ENCODE measurements around the gene DNAAF1. TPM values are rescaled to one million over a fixed set of nuclear protein-coding genes. Genes with fewer than 3 reads are reported as not detected.
A peak's percentile ranks its signal among the peaks of the same experiment; 100 is the strongest.

Gene DNAAF1
- total RNA-seq (2014; rRNA removed; shearing (Covaris generic); ENCODE audit: low replicate concordance), result not detected in 2 replicates

DNA sequence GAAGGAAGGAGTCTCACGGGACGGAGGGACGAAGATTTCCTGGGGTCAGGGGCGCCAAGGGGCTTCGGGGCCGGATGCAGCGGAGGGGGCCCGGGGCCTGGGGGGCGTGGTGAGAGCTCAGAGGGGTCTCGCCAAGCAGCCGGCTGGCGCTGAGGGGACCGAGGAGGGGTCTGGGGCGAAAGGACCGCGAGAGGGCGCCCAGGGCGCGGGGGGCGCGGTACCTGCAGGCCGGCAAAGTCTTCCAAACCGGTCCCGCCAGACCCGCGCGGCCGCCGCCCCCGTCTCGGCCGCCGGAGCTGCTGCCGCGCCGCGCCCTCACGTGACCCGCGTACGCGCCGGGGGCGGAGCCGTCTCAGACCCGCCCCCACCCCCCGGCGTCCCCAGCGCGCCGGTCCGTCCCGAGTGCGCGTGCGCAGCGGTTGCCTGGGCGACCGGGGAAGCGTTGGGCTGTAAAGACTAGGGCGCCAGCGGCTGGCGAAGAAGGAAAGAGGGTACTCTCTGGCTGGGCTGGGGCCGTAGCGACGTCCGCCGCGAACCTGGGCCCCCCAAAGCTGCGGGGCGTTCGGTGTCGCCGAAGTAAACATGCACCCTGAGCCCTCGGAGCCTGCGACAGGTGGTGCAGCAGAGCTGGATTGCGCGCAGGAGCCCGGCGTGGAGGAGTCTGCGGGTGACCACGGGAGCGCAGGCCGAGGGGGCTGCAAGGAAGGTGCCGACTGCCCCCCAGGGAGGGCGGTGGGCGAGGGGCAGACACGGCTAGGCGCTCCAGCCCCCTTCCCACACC is at the start of gene DNAAF1, which contains the start of gene HSDL1:
Gene DNAAF1, plus strand, starts transcription at position 450 of the 781 bp plus-strand sequence. Its CDS starts 133 bp downstream, at position 583.
Gene HSDL1, minus strand, starts transcription at position 319 of the 781 bp plus-strand sequence. CDS start 13,856 bp downstream, outside the sequence.
- Histone ChIP-seq H3K27me3 (ENCODE audit: low read length) (no peaks in the 10 kb centered on the region), H3K27ac (ENCODE audit: low read length) (peak within 1 kb of the TSS; percentile 79), H3K9me2 (replicated peaks; ENCODE audit: insufficient read depth, low read length) (no peaks in the 10 kb centered on the region), H3K4me2 (ENCODE audit: low read depth, low read length, poor library complexity, severe bottlenecking) (peak within 1 kb of the TSS; percentile 78), H3K9me3 (ENCODE audit: low read length) (no peaks in the 10 kb centered on the region), H3K9ac (ENCODE audit: low read length) (peak within 1 kb of the TSS; percentile 94), H3K4me3 (ENCODE audit: low read length) (peak within 1 kb of the TSS; percentile 92), H3K79me2 (ENCODE audit: low read length) (peaks cover 48% of the 10 kb centered on the region), H2AFZ (ENCODE audit: low read length) (no peak within 1 kb of the TSS; the same call in 1 of the 2 replicates), H4K20me1 (ENCODE audit: insufficient read depth, low read depth, low read length) (peaks cover 4% of the 10 kb centered on the region; the same call in 1 of the 2 replicates), H3K4me1 (ENCODE audit: low read length) (peaks cover 38% of the 10 kb centered on the region), H3K36me3 (ENCODE audit: insufficient read depth, low read length) (no peaks in the 10 kb centered on the region)
- peak; percentile 96 for DNase-seq

DNA sequence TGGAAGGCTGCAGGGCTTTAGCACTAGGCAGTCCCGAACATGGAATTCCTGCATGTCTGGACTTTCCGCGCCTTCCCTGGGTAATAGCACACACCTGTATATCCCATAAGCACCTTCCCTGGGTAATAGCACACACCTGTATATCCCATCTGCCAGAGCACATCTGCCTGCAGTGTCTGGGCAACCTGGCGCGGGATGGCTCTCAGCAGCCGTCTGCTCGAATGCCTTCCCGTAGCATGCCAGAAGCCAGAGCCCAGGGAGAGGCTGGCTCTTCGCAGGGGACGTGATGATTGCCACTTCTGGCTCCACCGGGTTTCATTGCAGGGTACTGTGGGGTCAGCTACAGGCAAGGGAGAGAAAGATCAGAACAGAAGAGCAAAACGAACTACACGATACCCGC is 49.6 kb upstream of the DNAAF1 start:
- Histone ChIP-seq H3K9ac (ENCODE audit: low read length) (no peak overlapping the region), H3K4me2 (ENCODE audit: low read depth, low read length, poor library complexity, severe bottlenecking) (no peak overlapping the region), H3K4me1 (ENCODE audit: low read length) (peaks cover 15% of the 10 kb centered on the region), H4K20me1 (ENCODE audit: insufficient read depth, low read depth, low read length) (no peaks in the 10 kb centered on the region; the same call in 1 of the 2 replicates), H3K27me3 (ENCODE audit: low read length) (no peaks in the 10 kb centered on the region), H3K36me3 (ENCODE audit: insufficient read depth, low read length) (peaks cover 32% of the 10 kb centered on the region), H3K9me2 (replicated peaks; ENCODE audit: insufficient read depth, low read length) (no peaks in the 10 kb centered on the region), H3K79me2 (ENCODE audit: low read length) (peaks cover 45% of the 10 kb centered on the region), H3K9me3 (ENCODE audit: low read length) (no peaks in the 10 kb centered on the region), H2AFZ (ENCODE audit: low read length) (no peak overlapping the region), H3K27ac (ENCODE audit: low read length) (no peak overlapping the region), H3K4me3 (ENCODE audit: low read length) (no peak overlapping the region)
- no peak for DNase-seq

GRCh38 chr16:84096447-84097005 is 48.6 kb upstream of the DNAAF1 start:
- Histone ChIP-seq H3K9ac (ENCODE audit: low read length) (no peak overlapping the region), H3K27ac (ENCODE audit: low read length) (no peak overlapping the region), H3K4me1 (ENCODE audit: low read length) (peaks cover 13% of the 10 kb centered on the region), H3K9me2 (replicated peaks; ENCODE audit: insufficient read depth, low read length) (no peaks in the 10 kb centered on the region), H4K20me1 (ENCODE audit: insufficient read depth, low read depth, low read length) (no peaks in the 10 kb centered on the region; the same call in 1 of the 2 replicates), H3K4me3 (ENCODE audit: low read length) (no peak overlapping the region), H3K4me2 (ENCODE audit: low read depth, low read length, poor library complexity, severe bottlenecking) (no peak overlapping the region), H2AFZ (ENCODE audit: low read length) (no peak overlapping the region), H3K9me3 (ENCODE audit: low read length) (no peaks in the 10 kb centered on the region), H3K79me2 (ENCODE audit: low read length) (peaks cover 53% of the 10 kb centered on the region), H3K27me3 (ENCODE audit: low read length) (no peaks in the 10 kb centered on the region), H3K36me3 (ENCODE audit: insufficient read depth, low read length) (peaks cover 27% of the 10 kb centered on the region)
- DNase-seq, result no peak

DNA sequence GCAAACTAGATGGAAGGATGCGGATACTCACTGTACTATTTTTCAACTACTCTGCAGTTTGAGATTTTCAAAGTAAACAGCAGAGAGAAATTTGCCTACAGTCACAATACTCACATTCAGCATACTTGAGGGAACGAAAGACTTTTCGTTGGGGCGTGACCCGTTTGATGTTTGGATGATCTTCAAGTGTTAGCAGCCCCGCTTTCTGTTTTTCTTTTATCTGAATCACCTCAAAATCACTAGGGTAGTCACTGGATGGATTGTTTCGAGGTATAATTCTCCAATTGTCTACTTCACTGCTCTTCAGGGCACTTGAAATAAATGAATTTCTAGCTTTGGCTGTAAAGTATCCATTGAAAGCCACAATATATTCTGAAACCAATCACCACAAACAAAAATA is 46.2 kb upstream of the DNAAF1 start:
- DNase-seq, result no peak
- Histone ChIP-seq H3K27ac (ENCODE audit: low read length) (no peak overlapping the region), H3K79me2 (ENCODE audit: low read length) (peaks cover 74% of the 10 kb centered on the region), H4K20me1 (ENCODE audit: insufficient read depth, low read depth, low read length) (no peaks in the 10 kb centered on the region; the same call in 1 of the 2 replicates), H3K9ac (ENCODE audit: low read length) (no peak overlapping the region), H3K4me3 (ENCODE audit: low read length) (no peak overlapping the region), H3K36me3 (ENCODE audit: insufficient read depth, low read length) (peaks cover 25% of the 10 kb centered on the region; the same call in 1 of the 2 replicates), H3K9me3 (ENCODE audit: low read length) (no peaks in the 10 kb centered on the region), H3K9me2 (replicated peaks; ENCODE audit: insufficient read depth, low read length) (no peaks in the 10 kb centered on the region), H3K4me2 (ENCODE audit: low read depth, low read length, poor library complexity, severe bottlenecking) (no peak overlapping the region), H3K4me1 (ENCODE audit: low read length) (peaks cover 10% of the 10 kb centered on the region), H3K27me3 (ENCODE audit: low read length) (no peaks in the 10 kb centered on the region), H2AFZ (ENCODE audit: low read length) (no peak overlapping the region)

DNA sequence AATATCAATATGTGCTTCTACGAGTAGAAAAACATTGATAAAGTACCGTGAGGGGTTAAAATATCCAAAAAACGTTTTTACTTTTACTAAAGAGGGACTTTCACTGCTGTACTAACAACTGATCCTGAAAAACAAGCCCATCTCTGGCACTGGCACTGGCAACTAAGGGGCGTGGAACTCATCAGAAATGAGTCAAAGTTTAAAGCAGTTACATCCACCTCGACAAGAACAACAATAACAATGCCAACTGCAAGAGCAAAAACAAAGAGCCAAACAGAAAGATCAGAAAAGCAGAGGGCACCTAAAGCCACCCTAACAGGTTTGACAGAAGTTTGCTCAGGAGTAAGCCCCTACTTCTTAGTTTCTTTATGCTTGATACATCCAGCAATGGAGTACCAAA is 41.4 kb upstream of the DNAAF1 start:
- no peak overlapping the region for H3K4me3 ChIP-seq (ENCODE audit: low read length)
- peaks cover 10% of the 10 kb centered on the region for H3K4me1 ChIP-seq (ENCODE audit: low read length)
- peaks cover 93% of the 10 kb centered on the region for H3K79me2 ChIP-seq (ENCODE audit: low read length)
- H2AFZ ChIP-seq (ENCODE audit: low read length), result no peak overlapping the region
- no peaks in the 10 kb centered on the region for H3K27me3 ChIP-seq (ENCODE audit: low read length)
- no peaks in the 10 kb centered on the region for H3K9me3 ChIP-seq (ENCODE audit: low read length)
- H3K36me3 ChIP-seq (ENCODE audit: insufficient read depth, low read length), result no peaks in the 10 kb centered on the region
- H3K9me2 ChIP-seq (replicated peaks; ENCODE audit: insufficient read depth, low read length), result no peaks in the 10 kb centered on the region
- no peaks in the 10 kb centered on the region for H4K20me1 ChIP-seq (ENCODE audit: insufficient read depth, low read depth, low read length)
- H3K4me2 ChIP-seq (ENCODE audit: low read depth, low read length, poor library complexity, severe bottlenecking), result no peak overlapping the region
- no peak overlapping the region for H3K27ac ChIP-seq (ENCODE audit: low read length)
- no peak for DNase-seq
- H3K9ac ChIP-seq (ENCODE audit: low read length), result no peak overlapping the region

DNA sequence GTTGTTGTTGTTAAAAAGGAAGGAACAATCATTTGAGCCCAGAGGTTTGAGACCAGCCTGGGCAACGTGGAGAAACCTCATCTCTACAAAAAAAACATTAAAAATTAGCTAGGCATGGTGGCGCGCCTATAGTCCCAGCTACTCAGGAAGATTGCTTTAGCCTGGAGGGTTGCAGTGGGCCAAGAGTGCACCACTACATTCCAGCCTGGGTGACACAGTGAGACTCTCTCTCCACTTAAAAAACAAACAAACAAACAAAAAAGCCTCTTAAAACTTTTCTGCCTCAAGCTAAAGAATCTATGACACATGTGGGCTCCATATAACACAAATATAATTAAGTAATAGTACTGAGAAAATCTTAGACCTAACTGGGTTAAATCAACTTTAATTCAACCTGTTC is 40.9 kb upstream of the DNAAF1 start:
- Histone ChIP-seq H4K20me1 (ENCODE audit: insufficient read depth, low read depth, low read length) (no peaks in the 10 kb centered on the region), H3K4me3 (ENCODE audit: low read length) (no peak overlapping the region), H3K9me3 (ENCODE audit: low read length) (no peaks in the 10 kb centered on the region), H3K9me2 (replicated peaks; ENCODE audit: insufficient read depth, low read length) (no peaks in the 10 kb centered on the region), H3K9ac (ENCODE audit: low read length) (no peak overlapping the region), H3K4me2 (ENCODE audit: low read depth, low read length, poor library complexity, severe bottlenecking) (no peak overlapping the region), H3K36me3 (ENCODE audit: insufficient read depth, low read length) (no peaks in the 10 kb centered on the region), H3K27ac (ENCODE audit: low read length) (no peak overlapping the region), H3K27me3 (ENCODE audit: low read length) (no peaks in the 10 kb centered on the region), H3K4me1 (ENCODE audit: low read length) (peaks cover 10% of the 10 kb centered on the region), H3K79me2 (ENCODE audit: low read length) (peaks cover 93% of the 10 kb centered on the region), H2AFZ (ENCODE audit: low read length) (no peak overlapping the region)
- no peak for DNase-seq

GRCh38 chr16:84105301-84105815 is 39.8 kb upstream of the DNAAF1 start:
- no peak overlapping the region for H2AFZ ChIP-seq (ENCODE audit: low read length)
- H3K79me2 ChIP-seq (ENCODE audit: low read length), result peaks cover 96% of the 10 kb centered on the region
- H3K4me2 ChIP-seq (ENCODE audit: low read depth, low read length, poor library complexity, severe bottlenecking), result no peak overlapping the region
- H3K4me3 ChIP-seq (ENCODE audit: low read length), result no peak overlapping the region
- no peaks in the 10 kb centered on the region for H3K9me2 ChIP-seq (replicated peaks; ENCODE audit: insufficient read depth, low read length)
- no peaks in the 10 kb centered on the region for H3K36me3 ChIP-seq (ENCODE audit: insufficient read depth, low read length)
- no peak overlapping the region for H3K27ac ChIP-seq (ENCODE audit: low read length)
- H3K27me3 ChIP-seq (ENCODE audit: low read length), result no peaks in the 10 kb centered on the region
- peaks cover 7% of the 10 kb centered on the region; the same call in 1 of the 2 replicates for H4K20me1 ChIP-seq (ENCODE audit: insufficient read depth, low read depth, low read length)
- no peak overlapping the region for H3K9ac ChIP-seq (ENCODE audit: low read length)
- H3K9me3 ChIP-seq (ENCODE audit: low read length), result no peaks in the 10 kb centered on the region
- no peak for DNase-seq
- H3K4me1 ChIP-seq (ENCODE audit: low read length), result peaks cover 15% of the 10 kb centered on the region
